BJ (cell line): ENCODE results near the gene SMIM21. TPM values are rescaled to one million over a fixed set of nuclear protein-coding genes. Genes with fewer than 3 reads are reported as not detected.

Source experiments
- CTCF ChIA-PET: fragments of 350-600 bp; formaldehyde crosslinking; extraction: SDS; loops from one replicate; lab custom pipeline; 2021; ENCODE audit warnings: antibody characterized with exemption, inconsistent platforms; lab: Yijun Ruan, JAX
- POLR2A ChIA-PET: fragments of 300-600 bp; sonication (Branson Sonifier 250); formaldehyde crosslinking; extraction: SDS; loops from one replicate; lab custom pipeline; 2021; ENCODE audit warnings: antibody characterized with exemption; lab: Charles Lee
- DNase-seq: peaks from one replicate; pipeline ENCODE4 v3.0.0-alpha.2; 2011; ENCODE audit warnings: low read depth
- H3K27me3 ChIP-seq: 2 replicates; pipeline ENCODE4 v1.6.0; 2011; ENCODE audit warnings: low read length; ENCODE audit not compliant: control insufficient read depth, insufficient read depth
- H3K36me3 ChIP-seq: 2 replicates; pipeline ENCODE4 v1.5.1; 2011; ENCODE audit warnings: low read length; ENCODE audit not compliant: control insufficient read depth, insufficient read depth
- H3K4me3 ChIP-seq: 2 replicates; pipeline ENCODE4 v1.5.1; 2011; ENCODE audit warnings: low read depth, mild to moderate bottlenecking, control low read depth, low read length
- polyA minus RNA-seq: library from RNA; depleted of rRNA, polyadenylated mRNA; stranded (reverse); fragments of >200 nt; gene quantifications from 2 replicates; pipeline ENCODE4 v1.2.3, GENCODE V29; 2011; rRNA and poly(A)+ RNA removed
- polyA plus RNA-seq: library from polyadenylated mRNA; depleted of rRNA; stranded (reverse); fragments of >200 nt; gene quantifications from 2 replicates; pipeline ENCODE4 v1.2.3, GENCODE V29; 2011; rRNA removed
- TF ChIP-seq, protein P1 (sequence below): IDR thresholded peaks from 2 replicates; pipeline ENCODE4 v1.5.1; 2011; ENCODE audit warnings: low read depth, mild to moderate bottlenecking, control low read depth, inconsistent platforms, low read length, moderate library complexity; ENCODE audit not compliant: insufficient read depth

SMIM21 gene
- polyA plus RNA-seq (not detected in 2 replicates), polyA minus RNA-seq (not detected in 2 replicates)

DNA sequence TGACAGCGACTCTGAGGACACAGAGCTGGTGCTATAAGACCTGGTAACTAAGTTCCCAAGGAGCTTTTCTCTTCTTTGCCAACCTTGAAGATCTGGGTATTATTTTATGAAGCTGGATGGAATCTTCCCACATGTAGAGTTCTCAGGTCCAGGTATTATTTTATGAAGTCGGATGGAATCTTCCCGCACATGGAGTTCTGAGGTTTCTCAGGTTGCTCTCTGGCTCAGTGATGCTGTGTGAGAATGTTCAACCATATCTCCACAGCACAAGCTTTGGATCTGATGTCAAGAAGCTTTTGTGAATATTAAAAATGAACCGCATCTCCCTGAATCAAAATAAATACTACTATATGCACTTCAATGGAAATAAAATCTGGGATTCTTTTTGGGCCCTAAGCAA is at the start of gene SMIM21:
Gene SMIM21, minus strand, starts transcription at position 101 of the 400 bp plus-strand sequence. CDS start 140 bp downstream, outside the sequence.
- TF ChIP-seq, protein P1, sequence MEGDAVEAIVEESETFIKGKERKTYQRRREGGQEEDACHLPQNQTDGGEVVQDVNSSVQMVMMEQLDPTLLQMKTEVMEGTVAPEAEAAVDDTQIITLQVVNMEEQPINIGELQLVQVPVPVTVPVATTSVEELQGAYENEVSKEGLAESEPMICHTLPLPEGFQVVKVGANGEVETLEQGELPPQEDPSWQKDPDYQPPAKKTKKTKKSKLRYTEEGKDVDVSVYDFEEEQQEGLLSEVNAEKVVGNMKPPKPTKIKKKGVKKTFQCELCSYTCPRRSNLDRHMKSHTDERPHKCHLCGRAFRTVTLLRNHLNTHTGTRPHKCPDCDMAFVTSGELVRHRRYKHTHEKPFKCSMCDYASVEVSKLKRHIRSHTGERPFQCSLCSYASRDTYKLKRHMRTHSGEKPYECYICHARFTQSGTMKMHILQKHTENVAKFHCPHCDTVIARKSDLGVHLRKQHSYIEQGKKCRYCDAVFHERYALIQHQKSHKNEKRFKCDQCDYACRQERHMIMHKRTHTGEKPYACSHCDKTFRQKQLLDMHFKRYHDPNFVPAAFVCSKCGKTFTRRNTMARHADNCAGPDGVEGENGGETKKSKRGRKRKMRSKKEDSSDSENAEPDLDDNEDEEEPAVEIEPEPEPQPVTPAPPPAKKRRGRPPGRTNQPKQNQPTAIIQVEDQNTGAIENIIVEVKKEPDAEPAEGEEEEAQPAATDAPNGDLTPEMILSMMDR, result no peak
- POLR2A ChIA-PET, result no interaction called here
- Histone ChIP-seq H3K4me3 (no peak within 1 kb of the TSS), H3K36me3 (no peaks in the 10 kb centered on the region), H3K27me3 (no peaks in the 10 kb centered on the region; the same call in 1 of the 2 replicates)
- DNase-seq, result no peak
- CTCF ChIA-PET, result no interaction called here

- H3K4me3 ChIP-seq, result no peak overlapping the region
- ChIA-PET POLR2A (interaction anchor here (0.6 to 1.3 kb wide), 4 partner anchors 25 to 825 kb away, joined by 3 to 5 read pairs (median 4); no protein-coding TSS in a partner anchor), CTCF (interaction anchor here (0.6 to 1.7 kb wide), 4 partner anchors 15 to 670 kb away, joined by 3 to 8 read pairs (median 3); partner anchors contain the start of gene TSHZ1)
- DNase-seq, result peak; percentile 96
- no peaks in the 10 kb centered on the region for H3K27me3 ChIP-seq
- TF ChIP-seq, protein P1, result no peak
- no peaks in the 10 kb centered on the region for H3K36me3 ChIP-seq
Measured at GRCh38 chr18:75475228-75475627, 47.7 kb upstream of the SMIM21 start.

DNA sequence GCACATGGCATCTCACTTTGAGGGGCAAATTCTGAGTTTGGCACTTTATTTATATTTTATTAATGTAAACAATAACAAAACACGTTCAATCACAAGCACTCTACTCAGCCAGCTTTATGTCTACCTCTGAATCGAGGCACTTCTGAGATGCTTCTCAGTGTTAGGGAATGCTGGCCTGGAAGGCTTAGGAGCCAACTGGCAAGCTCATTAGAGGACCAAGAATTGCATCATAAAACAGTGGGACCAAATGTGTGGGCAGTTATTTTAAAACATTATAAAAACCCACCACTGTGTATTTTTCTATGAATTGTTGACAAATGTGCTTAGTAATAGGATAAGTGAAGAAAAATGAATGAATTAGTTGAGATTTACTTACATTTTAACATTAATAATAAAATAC is 46.8 kb upstream of the SMIM21 start:
- ChIA-PET CTCF (interaction anchor here (0.5 kb wide), 1 partner anchor 728 kb away, joined by 3 read pairs; no protein-coding TSS in a partner anchor), POLR2A (interaction anchor here (0.6 kb wide), 3 partner anchors 146 to 785 kb away, joined by 3 to 5 read pairs (median 4); no protein-coding TSS in a partner anchor)
- Histone ChIP-seq H3K27me3 (no peaks in the 10 kb centered on the region), H3K36me3 (no peaks in the 10 kb centered on the region), H3K4me3 (no peak overlapping the region)
- TF ChIP-seq, protein P1, result no peak
- DNase-seq, result no peak

DNA sequence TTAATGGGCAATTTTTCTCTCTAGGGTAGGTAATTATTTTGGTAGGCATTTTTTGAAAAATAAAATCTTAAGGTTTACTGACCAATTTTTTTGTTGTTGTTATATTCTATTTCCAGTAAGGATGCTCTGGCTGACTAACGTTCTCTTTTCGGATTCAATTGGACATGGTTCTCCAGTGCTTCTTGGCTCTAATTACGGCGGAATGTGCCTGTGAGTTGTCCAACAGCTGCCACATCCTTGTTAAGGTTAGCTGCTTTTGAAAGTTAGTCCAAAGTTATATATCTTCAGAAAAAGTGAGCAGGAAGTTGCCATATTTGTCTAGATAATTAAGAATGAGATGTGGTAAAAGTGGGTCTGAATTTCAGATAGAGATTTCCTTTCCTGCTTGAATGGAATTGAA is 45.8 kb upstream of the SMIM21 start:
- H3K36me3 ChIP-seq, result no peaks in the 10 kb centered on the region
- no peak overlapping the region for H3K4me3 ChIP-seq
- POLR2A ChIA-PET, result no interaction called here
- no peaks in the 10 kb centered on the region for H3K27me3 ChIP-seq
- TF ChIP-seq, protein P1, result no peak
- no peak for DNase-seq
- CTCF ChIA-PET, result interaction anchor here (1.1 kb wide), 1 partner anchor 10 kb away, joined by 3 read pairs; no protein-coding TSS in a partner anchor

GRCh38 chr18:75472906-75473305 is 45.4 kb upstream of the SMIM21 start:
- ChIA-PET CTCF (interaction anchor here (1.1 kb wide), 1 partner anchor 9 kb away, joined by 3 read pairs; no protein-coding TSS in a partner anchor), POLR2A (no interaction called here)
- no peaks in the 10 kb centered on the region for H3K36me3 ChIP-seq
- no peaks in the 10 kb centered on the region for H3K27me3 ChIP-seq
- H3K4me3 ChIP-seq, result no peak overlapping the region
- TF ChIP-seq, protein P1, result no peak
- no peak for DNase-seq
